Tibial nerve (tissue), 4 donors: ENCODE results near the gene SLCO3A1. TPM values are rescaled to one million over a fixed set of nuclear protein-coding genes. Genes with fewer than 3 reads are reported as not detected.

ENCODE experiments used
- DNase-seq, 2 donors: peaks; one replicate each; pipeline ENCODE4 v3.0.0-alpha.2; 2019; ENCODE audit warnings: low spot score in 2 of 2
- H3K27ac ChIP-seq, 4 donors: fragments of 200-600 bp; sonication (generic) in 3 of 4; one replicate each; pipeline ENCODE4 v1.5.1; 2017 to 2019; ENCODE audit warnings: mild to moderate bottlenecking in 1 of 4
- H3K27me3 ChIP-seq, 2 donors: fragments of 200-600 bp; sonication (generic) in 1 of 2; one replicate each; pipeline versions ENCODE4 v1.5.1 to v1.6.0; 2017 to 2019
- H3K36me3 ChIP-seq, 3 donors: fragments of 200-600 bp; sonication (generic); one replicate each; pipeline ENCODE4 v1.5.1; 2018 to 2019
- H3K4me1 ChIP-seq, 4 donors: fragments of 200-600 bp; sonication (generic) in 3 of 4; one replicate each; pipeline ENCODE4 v1.5.1; 2017 to 2019
- H3K4me3 ChIP-seq, 4 donors: fragments of 200-600 bp; sonication (generic) in 3 of 4; one replicate each; pipeline ENCODE4 v1.5.1; 2017 to 2019; ENCODE audit warnings: mild to moderate bottlenecking in 1 of 4, moderate library complexity in 1 of 4
- H3K9me3 ChIP-seq, 4 donors: fragments of 200-600 bp; sonication (generic) in 3 of 4; one replicate each; pipeline ENCODE4 v1.5.1; 2017 to 2019
- CTCF ChIP-seq, 5 experiments: fragments of 200-600 bp in 3 of 5; fragments of 450-650 bp in 2 of 5; sonication (generic) in 3 of 5; IDR thresholded peaks; one replicate each; pipeline ENCODE4 v1.5.1; 2016 to 2019; ENCODE audit warnings: antibody characterized with exemption in 5 of 5, mild to moderate bottlenecking in 3 of 5, moderate library complexity in 2 of 5
- EP300 ChIP-seq, 2 donors: sonication (generic); formaldehyde crosslinking; IDR thresholded peaks; one replicate each; pipeline ENCODE4 v1.6.1; 2017; ENCODE audit warnings: antibody characterized with exemption in 2 of 2, mild to moderate bottlenecking in 1 of 2
- POLR2A ChIP-seq, 2 donors: fragments of 450-650 bp; IDR thresholded peaks; one replicate each; pipeline ENCODE4 v1.6.1; 2017; ENCODE audit warnings: antibody characterized with exemption in 2 of 2, mild to moderate bottlenecking in 2 of 2, moderate library complexity in 2 of 2
- WGBS, 2 donors: methylation state at CpG; one replicate each; pipeline ENCODE4 v1.1.5; 2018; 5-methylcytosine and 5-hydroxymethylcytosine counted together
- total RNA-seq, 4 donors: library from RNA; depleted of rRNA; stranded (reverse); fragments of >200 nt; gene quantifications; one replicate each; pipeline ENCODE4 v1.1.0, GENCODE V29; 2016

The SLCO3A1 gene
- total RNA-seq, 4 donors from 2014 or later, result 13.8 to 20.2 (median 14.3) TPM

- peaks cover 0 to 28% (median 3%) of the 10 kb centered on the region in 4 donors for H3K4me1 ChIP-seq
- WGBS, 2 donors, result 79 to 93% methylated on average over 1 of the region's 1 CpG
- no peaks in the 10 kb centered on the region for H3K27me3 ChIP-seq
- DNase-seq, result no peak
- TF ChIP-seq CTCF (IDR thresholded peaks at IDR 0.05), result no peak
- no peak for TF ChIP-seq POLR2A (IDR thresholded peaks at IDR 0.05)
- TF ChIP-seq EP300 (IDR thresholded peaks at IDR 0.05), result no peak
- no peak overlapping the region for H3K4me3 ChIP-seq
- no peaks in the 10 kb centered on the region for H3K9me3 ChIP-seq
- H3K36me3 ChIP-seq, result no peaks in the 10 kb centered on the region
- H3K27ac ChIP-seq, result no peak overlapping the region
Observed at GRCh38 chr15:91895051-91895450, 41.5 kb downstream of the SLCO3A1 start.

GRCh38 chr15:91896341-91897055 is 43.0 kb downstream of the SLCO3A1 start:
- no peak overlapping the region for H3K4me3 ChIP-seq
- DNase-seq, result no peak
- peaks cover 0 to 4% (median under 1%) of the 10 kb centered on the region in 4 donors for H3K9me3 ChIP-seq
- TF ChIP-seq POLR2A (IDR thresholded peaks at IDR 0.05) (no peak), EP300 (IDR thresholded peaks at IDR 0.05) (no peak), CTCF (IDR thresholded peaks at IDR 0.05) (no peak)
- H3K27me3 ChIP-seq, result no peaks in the 10 kb centered on the region
- peaks cover 0 to 17% (median 3%) of the 10 kb centered on the region in 4 donors for H3K4me1 ChIP-seq
- 79 to 81% methylated on average over 5 of the region's 5 CpGs for WGBS, 2 donors
- H3K27ac ChIP-seq, result no peak overlapping the region
- no peaks in the 10 kb centered on the region for H3K36me3 ChIP-seq

- DNase-seq, result no peak
- no peak overlapping the region for H3K4me3 ChIP-seq
- no peak overlapping the region for H3K27ac ChIP-seq
- peaks cover 0 to 12% (median 3%) of the 10 kb centered on the region in 4 donors for H3K4me1 ChIP-seq
- peaks cover 0 to 15% (median 2%) of the 10 kb centered on the region in 4 donors for H3K9me3 ChIP-seq
- TF ChIP-seq EP300 (IDR thresholded peaks at IDR 0.05) (no peak), POLR2A (IDR thresholded peaks at IDR 0.05) (no peak), CTCF (IDR thresholded peaks at IDR 0.05) (no peak)
- no peaks in the 10 kb centered on the region for H3K36me3 ChIP-seq
- whole genome bisulfite sequencing, 2 donors, result 64 to 68% methylated on average over 14 of the region's 14 CpGs
- H3K27me3 ChIP-seq, result no peaks in the 10 kb centered on the region
Observed at GRCh38 chr15:91897585-91898372, 44.3 kb downstream of the SLCO3A1 start.

DNA sequence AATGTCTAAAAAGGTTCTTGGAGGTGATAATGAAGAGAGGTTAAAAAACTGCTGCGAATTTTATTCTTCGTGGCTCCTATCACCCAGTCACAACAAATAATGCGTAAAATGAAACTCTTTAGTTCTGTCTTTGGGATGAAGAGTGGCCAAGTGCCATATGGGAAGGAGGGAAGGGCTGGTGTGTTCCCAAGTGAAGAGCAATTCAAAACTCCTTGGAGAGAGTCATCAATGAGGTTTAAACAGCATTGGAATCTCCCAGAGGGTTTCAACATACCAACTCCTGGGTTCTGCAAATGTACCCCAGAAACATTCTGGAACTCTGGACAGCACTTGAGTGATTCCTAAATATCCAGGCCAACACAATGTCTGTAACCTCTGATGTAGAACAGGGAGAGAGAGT is 45.3 kb downstream of the SLCO3A1 start:
- peaks cover 0 to 15% (median 2%) of the 10 kb centered on the region in 4 donors for H3K9me3 ChIP-seq
- no peaks in the 10 kb centered on the region for H3K27me3 ChIP-seq
- no peak for TF ChIP-seq CTCF (IDR thresholded peaks at IDR 0.05)
- TF ChIP-seq EP300 (IDR thresholded peaks at IDR 0.05), result no peak
- no peak for TF ChIP-seq POLR2A (IDR thresholded peaks at IDR 0.05)
- no peak for DNase-seq
- H3K27ac ChIP-seq, result no peak overlapping the region
- H3K4me3 ChIP-seq, result no peak overlapping the region
- WGBS, 2 donors, result 91 to 98% methylated on average over 3 of the region's 3 CpGs
- no peaks in the 10 kb centered on the region for H3K36me3 ChIP-seq
- peaks cover 0 to 12% (median 3%) of the 10 kb centered on the region in 4 donors for H3K4me1 ChIP-seq

DNA sequence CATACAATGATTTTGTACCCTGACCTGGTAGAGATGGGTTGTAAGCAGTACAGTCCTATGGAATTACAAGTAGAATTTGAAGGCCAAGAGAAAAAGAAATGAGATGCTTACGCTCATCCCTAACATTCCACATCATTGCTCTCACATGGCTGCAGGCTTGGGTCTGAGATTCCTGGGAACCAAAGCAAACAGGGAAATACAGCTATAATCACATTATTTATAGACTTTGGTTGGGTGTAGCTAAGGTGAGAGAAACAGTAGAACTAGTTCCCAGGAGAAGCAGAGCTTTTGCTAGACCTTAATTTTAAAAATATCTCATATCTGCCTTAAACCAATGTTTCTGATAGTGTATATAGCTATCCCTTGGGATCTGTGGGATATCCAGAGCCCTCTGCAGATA is 51.4 kb downstream of the SLCO3A1 start:
- Histone ChIP-seq H3K27ac (no peak overlapping the region), H3K27me3 (no peaks in the 10 kb centered on the region), H3K4me3 (no peak overlapping the region)

More for the DNA sequence above, 51.4 kb downstream of the SLCO3A1 start:
- peaks cover 0 to 15% (median 2%) of the 10 kb centered on the region in 4 donors for H3K9me3 ChIP-seq
- DNase-seq, result no peak
- no peaks in the 10 kb centered on the region for H3K4me1 ChIP-seq
- no peak for TF ChIP-seq POLR2A (IDR thresholded peaks at IDR 0.05)
- no peak for TF ChIP-seq CTCF (IDR thresholded peaks at IDR 0.05)
- TF ChIP-seq EP300 (IDR thresholded peaks at IDR 0.05), result no peak
- no peaks in the 10 kb centered on the region for H3K36me3 ChIP-seq
- WGBS, 2 donors, result 90 to 91% methylated on average over 1 of the region's 1 CpG
